Gastrocnemius medialis (tissue), 4 donors: Measurements from ENCODE around the gene GDF11. TPM values are rescaled to one million over a fixed set of nuclear protein-coding genes. Genes with fewer than 3 reads are reported as not detected.
A peak's percentile ranks its signal among the peaks of the same experiment; 100 is the strongest.

Source experiments
- ATAC-seq, 2 donors: fragments of 150-250 bp; one replicate each; pipeline ENCODE4 v1.9.1; 2016
- DNase-seq, 2 donors: peaks; one replicate each; pipeline ENCODE4 v3.0.0-alpha.2; 2019
- H3K27ac ChIP-seq, 4 donors: fragments of 200-600 bp; sonication (generic); 1 replicate in 1 of 4; 2 replicates in 3 of 4; pipeline ENCODE4 v1.5.1; 2016 to 2018; ENCODE audit warnings: mild to moderate bottlenecking in 2 of 4, moderate library complexity in 1 of 4
- H3K27me3 ChIP-seq, 3 donors: fragments of 200-600 bp; sonication (generic) in 2 of 3; 1 replicate in 1 of 3; 2 replicates in 2 of 3; pipeline versions ENCODE4 v1.5.1 to v1.6.0; 2016 to 2019; ENCODE audit warnings: mild to moderate bottlenecking in 1 of 3, moderate library complexity in 1 of 3
- H3K36me3 ChIP-seq, 2 donors: fragments of 200-600 bp; sonication (generic) in 1 of 2; one replicate each; pipeline ENCODE4 v1.5.1; 2017 to 2018
- H3K4me1 ChIP-seq, 2 donors: fragments of 200-600 bp; sonication (generic) in 1 of 2; one replicate each; pipeline ENCODE4 v1.5.1; 2016 to 2017; ENCODE audit warnings: mild to moderate bottlenecking in 2 of 2
- H3K4me3 ChIP-seq, 4 donors: fragments of 200-600 bp; sonication (generic) in 3 of 4; 1 replicate in 1 of 4; 2 replicates in 3 of 4; pipeline ENCODE4 v1.5.1; 2016 to 2019; ENCODE audit warnings: mild to moderate bottlenecking in 2 of 4
- H3K9me3 ChIP-seq, 3 donors: fragments of 200-600 bp; sonication (generic) in 2 of 3; 1 replicate in 1 of 3; 2 replicates in 2 of 3; pipeline ENCODE4 v1.5.1; 2016 to 2019
- CTCF ChIP-seq, 5 experiments: fragments of 450-650 bp in 3 of 5; fragments of 200-600 bp in 2 of 5; sonication (generic) in 2 of 5; IDR thresholded peaks in 4 of 5; conservative IDR thresholded peaks in 1 of 5; 1 replicate in 4 of 5; 2 replicates in 1 of 5; pipeline ENCODE4 v1.5.1; 2016 to 2019; ENCODE audit warnings: antibody characterized with exemption in 5 of 5, mild to moderate bottlenecking in 3 of 5, moderate library complexity in 3 of 5
- POLR2A ChIP-seq, 2 donors: fragments of 450-650 bp; IDR thresholded peaks; one replicate each; pipeline ENCODE4 v1.6.1; 2017; ENCODE audit warnings: antibody characterized with exemption in 2 of 2, mild to moderate bottlenecking in 2 of 2, moderate library complexity in 2 of 2
- in situ Hi-C, 4 donors: fragments of 200-750 bp; cut with MboI; loops; one replicate each; pipeline versions ENCODE4 v1.15.0 to v1.8.0; 2017; ENCODE audit warnings: low sequenced_read_pairs in 4 of 4
- intact Hi-C: fragments of 100-400 bp; cut with DNase I; formaldehyde crosslinking; loops from one replicate; pipeline ENCODE4 v1.15.1; 2023; ENCODE audit warnings: low total_unique reads
- total RNA-seq, 4 donors: library from RNA; depleted of rRNA; stranded (reverse); fragments of >200 nt; gene quantifications; one replicate each; pipeline versions ENCODE4 v1.1.0 to v1.2.3, GENCODE V29; 2016

The GDF11 gene
- total RNA-seq, 4 donors from 2014 or later = 0.17 to 4.4 (median 1.1) TPM

GRCh38 chr12:55698241-55698955 is 44.5 kb upstream of the GDF11 start:
- in situ Hi-C loops = no loop called here
- peak in 1 of 2 donors; percentile 11 for DNase-seq
- peaks cover 34 to 36% of the 10 kb centered on the region in 2 donors for H3K4me1 ChIP-seq

GRCh38 chr12:55698965-55699364 is 44.0 kb upstream of the GDF11 start:
- intact Hi-C loops = no loop called here
- TF ChIP-seq POLR2A (IDR thresholded peaks at IDR 0.05) = no peak
- TF ChIP-seq CTCF (IDR thresholded peaks at IDR 0.05 in 4 of 5, conservative IDR thresholded peaks at IDR 0.05 in 1 of 5) = no peak
- Histone ChIP-seq H3K4me1 (peaks cover 39 to 41% of the 10 kb centered on the region in 2 donors), H3K27ac (peak overlapping the region; percentile 87 to 96 (median 92)), H3K4me3 (no peak overlapping the region), H3K36me3 (peaks cover 0 to 56% of the 10 kb centered on the region in 2 donors), H3K27me3 (no peaks in the 10 kb centered on the region), H3K9me3 (no peaks in the 10 kb centered on the region)
- ATAC-seq (no peak), DNase-seq (peak in 1 of 2 donors; percentile 14)
- in situ Hi-C loops = no loop called here

More at GRCh38 chr12:55698241-55698955, 44.5 kb upstream of the GDF11 start:
- no peak for ATAC-seq
- peak overlapping the region; percentile 87 to 96 (median 92) for H3K27ac ChIP-seq
- H3K9me3 ChIP-seq = no peaks in the 10 kb centered on the region
- TF ChIP-seq CTCF (IDR thresholded peaks at IDR 0.05 in 4 of 5, conservative IDR thresholded peaks at IDR 0.05 in 1 of 5) = no peak
- TF ChIP-seq POLR2A (IDR thresholded peaks at IDR 0.05) = no peak
- peaks cover 0 to 62% of the 10 kb centered on the region in 2 donors for H3K36me3 ChIP-seq
- intact Hi-C loops = no loop called here
- no peak overlapping the region for H3K4me3 ChIP-seq
- H3K27me3 ChIP-seq = no peaks in the 10 kb centered on the region

GRCh38 chr12:55699471-55700055 is 43.4 kb upstream of the GDF11 start:
- Histone ChIP-seq H3K4me3 (no peak overlapping the region), H3K9me3 (no peaks in the 10 kb centered on the region), H3K27ac (peak overlapping the region; percentile 87 to 96 (median 92)), H3K4me1 (peaks cover 45 to 47% of the 10 kb centered on the region in 2 donors), H3K27me3 (no peaks in the 10 kb centered on the region), H3K36me3 (peaks cover 0 to 50% of the 10 kb centered on the region in 2 donors)
- intact Hi-C loops = loop anchor here (2.0 to 10.0 kb wide), 2 partner anchors 17 to 1415 kb away; partner anchors contain the start of genes CBX5 and HNRNPA1
- no peak for DNase-seq
- TF ChIP-seq POLR2A (IDR thresholded peaks at IDR 0.05) = no peak
- TF ChIP-seq CTCF (IDR thresholded peaks at IDR 0.05 in 4 of 5, conservative IDR thresholded peaks at IDR 0.05 in 1 of 5) = no peak
- ATAC-seq = no peak
- in situ Hi-C loops = loop anchor here in 1 of 4 donors (25.0 kb wide), 1 partner anchor 1712 kb away; the partner anchor contains the start of gene HOXC10

GRCh38 chr12:55700255-55701018 is 42.5 kb upstream of the GDF11 start:
- peak overlapping the region; percentile 87 to 96 (median 92) for H3K27ac ChIP-seq
- intact Hi-C loops = loop anchor here (2.0 to 10.0 kb wide), 2 partner anchors 18 to 1416 kb away; partner anchors contain the start of genes CBX5 and HNRNPA1
- DNase-seq (peak in 1 of 2 donors; percentile 89), ATAC-seq (peak in 1 of 2 donors; percentile 36)
- H3K27me3 ChIP-seq = no peaks in the 10 kb centered on the region
- H3K9me3 ChIP-seq = no peaks in the 10 kb centered on the region
- peak overlapping the region in 1 of 4 donors; percentile 12 for H3K4me3 ChIP-seq
- in situ Hi-C loops = loop anchor here in 1 of 4 donors (25.0 kb wide), 1 partner anchor 1713 kb away; the partner anchor contains the start of gene HOXC10
- H3K4me1 ChIP-seq = peaks cover 54 to 56% of the 10 kb centered on the region in 2 donors
- H3K36me3 ChIP-seq = peaks cover 0 to 41% of the 10 kb centered on the region in 2 donors
- no peak for TF ChIP-seq POLR2A (IDR thresholded peaks at IDR 0.05)
- no peak for TF ChIP-seq CTCF (IDR thresholded peaks at IDR 0.05 in 4 of 5, conservative IDR thresholded peaks at IDR 0.05 in 1 of 5)
